Spleen (tissue), 11 donors: ENCODE data around the gene PNPLA8. TPM values are rescaled to one million over a fixed set of nuclear protein-coding genes. Genes with fewer than 3 reads are reported as not detected.

Source experiments
- DNase-seq: peaks from one replicate; pipeline ENCODE4 v3.0.0-alpha.2; 2020
- H3K27ac ChIP-seq, 8 donors: fragments of 200-600 bp; sonication (generic) in 7 of 8; 1 replicate in 4 of 8; 2 replicates in 4 of 8; pipeline versions ENCODE4 v1.5.0 to v1.8.0; 2016 to 2021; ENCODE audit warnings: inconsistent platforms in 4 of 8, mild to moderate bottlenecking in 4 of 8, moderate library complexity in 1 of 8
- H3K27me3 ChIP-seq, 7 donors: fragments of 200-600 bp; sonication (generic) in 6 of 7; replicated peaks in 1 of 7; 1 replicate in 4 of 7; 2 replicates in 3 of 7; pipeline versions ENCODE4 v1.5.0 to v1.8.0; 2016 to 2021; ENCODE audit warnings: inconsistent platforms in 3 of 7, mild to moderate bottlenecking in 1 of 7
- H3K36me3 ChIP-seq, 6 donors: fragments of 200-600 bp; sonication (generic) in 5 of 6; 1 replicate in 4 of 6; 2 replicates in 2 of 6; pipeline versions ENCODE4 v1.5.0 to v1.8.0; 2016 to 2021; ENCODE audit warnings: inconsistent platforms in 2 of 6
- H3K4me1 ChIP-seq, 6 donors: fragments of 200-600 bp; sonication (generic) in 5 of 6; 1 replicate in 3 of 6; 2 replicates in 3 of 6; pipeline versions ENCODE4 v1.5.0 to v1.8.0; 2016 to 2021; ENCODE audit warnings: inconsistent platforms in 3 of 6
- H3K4me3 ChIP-seq, 8 donors: fragments of 200-600 bp; sonication (generic) in 7 of 8; 1 replicate in 4 of 8; 2 replicates in 4 of 8; pipeline versions ENCODE4 v1.5.0 to v1.8.0; 2016 to 2021; ENCODE audit warnings: inconsistent platforms in 4 of 8, mild to moderate bottlenecking in 4 of 8, moderate library complexity in 2 of 8
- H3K9me3 ChIP-seq, 8 donors: fragments of 200-600 bp; sonication (generic) in 7 of 8; 1 replicate in 4 of 8; 2 replicates in 4 of 8; pipeline versions ENCODE4 v1.5.0 to v1.8.0; 2016 to 2021; ENCODE audit warnings: inconsistent platforms in 4 of 8
- POLR2A ChIP-seq, 3 donors: fragments of 450-650 bp; IDR thresholded peaks; one replicate each; pipeline ENCODE4 v1.5.1; 2017; ENCODE audit warnings: antibody characterized with exemption in 3 of 3, mild to moderate bottlenecking in 1 of 3
- POLR2AphosphoS5 ChIP-seq, 3 donors: sonication (generic); formaldehyde crosslinking; IDR thresholded peaks; one replicate each; pipeline ENCODE4 v1.5.1; 2017; ENCODE audit warnings: antibody characterized with exemption in 3 of 3
- WGBS, 5 donors: extraction: QIAGEN DNeasy Blood & Tissue Kit in 3 of 5; methylation state at CpG; one replicate each; pipeline versions ENCODE4 v1.1.5 to v1.1.7; 2013 to 2018; 5-methylcytosine and 5-hydroxymethylcytosine counted together
- intact Hi-C: fragments of 100-400 bp; cut with DNase I; formaldehyde crosslinking; loops from one replicate; pipeline ENCODE4 v1.15.0; 2023; ENCODE audit warnings: low total_unique reads
- polyA plus RNA-seq, 3 donors: library from polyadenylated mRNA; stranded (reverse); fragments of 200-250 nt; gene quantifications; one replicate each; pipeline ENCODE4 v1.2.1, GENCODE V29; 2013
- total RNA-seq, 7 donors: library from RNA; depleted of rRNA in 3 of 7; stranded (reverse); fragments of >200 nt in 3 of 7; fragmentation: NEBNext Ultra II Directional in 4 of 7; extraction: Animal tissue kit (Norgen Biotek cat#: 25700) in 4 of 7; gene quantifications; one replicate each; pipeline versions ENCODE4 v1.1.0 to v1.2.1, GENCODE V29; 2016 to 2021
- TF ChIP-seq, protein P1 (sequence below), 11 experiments: fragments of 200-600 bp in 7 of 11; fragments of 450-650 bp in 4 of 11; sonication (generic) in 4 of 11; IDR thresholded peaks in 8 of 11; conservative IDR thresholded peaks in 3 of 11; 1 replicate in 7 of 11; 2 replicates in 4 of 11; pipeline versions ENCODE4 v1.4.0 to v1.8.0; 2016 to 2021; ENCODE audit warnings: antibody characterized with exemption in 11 of 11, inconsistent platforms in 4 of 11, mild to moderate bottlenecking in 1 of 11
- donor health status: healthy with polysubstance abuse.
- donor health status: DM: no; HTN: no; CAD: no; lungs with moderate emphysema.
- donor health status: DM: no; HTN: no; CAD: no.
- donor health status: Bipolar disorder and iron deficiency.
- donor health status: healthy.
- donor health status: DM: no; HTN: no; CAD: no.
- donor health status: DM: yes; HTN: yes; CAD: no.

PNPLA8 gene
- total and polyA plus RNA-seq, 10 donors, result 11.9 to 35.7 (median 29.5) TPM

DNA sequence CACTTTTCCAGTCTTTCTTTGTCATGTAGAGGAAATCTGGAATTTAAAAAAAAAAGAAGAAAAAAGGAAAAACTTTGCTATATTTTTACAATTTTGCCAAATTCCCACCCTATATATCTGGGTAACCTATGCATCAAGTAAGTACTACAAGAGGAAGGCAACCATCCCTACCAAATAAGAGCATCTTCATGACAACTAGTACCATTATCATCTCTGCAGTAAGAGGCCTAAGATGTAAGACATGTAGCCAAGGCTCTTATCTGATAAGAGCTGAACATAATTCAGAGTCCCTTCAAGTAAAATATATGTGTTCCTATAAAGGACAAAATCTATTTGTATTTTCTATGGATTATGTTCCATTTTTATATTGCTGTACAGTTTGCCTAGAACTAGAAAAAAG is 40.1 kb upstream of the PNPLA8 start:
- Histone ChIP-seq H3K4me3 (no peak overlapping the region), H3K27ac (no peak overlapping the region), H3K4me1 (peaks cover 9 to 44% (median 28%) of the 10 kb centered on the region in 6 donors), H3K27me3 (no peaks in the 10 kb centered on the region), H3K9me3 (no peaks in the 10 kb centered on the region), H3K36me3 (peaks cover 0 to 38% (median 18%) of the 10 kb centered on the region in 6 donors)
- DNase-seq, result no peak
- no peak for TF ChIP-seq POLR2AphosphoS5 (IDR thresholded peaks at IDR 0.05)
- TF ChIP-seq, protein P1, sequence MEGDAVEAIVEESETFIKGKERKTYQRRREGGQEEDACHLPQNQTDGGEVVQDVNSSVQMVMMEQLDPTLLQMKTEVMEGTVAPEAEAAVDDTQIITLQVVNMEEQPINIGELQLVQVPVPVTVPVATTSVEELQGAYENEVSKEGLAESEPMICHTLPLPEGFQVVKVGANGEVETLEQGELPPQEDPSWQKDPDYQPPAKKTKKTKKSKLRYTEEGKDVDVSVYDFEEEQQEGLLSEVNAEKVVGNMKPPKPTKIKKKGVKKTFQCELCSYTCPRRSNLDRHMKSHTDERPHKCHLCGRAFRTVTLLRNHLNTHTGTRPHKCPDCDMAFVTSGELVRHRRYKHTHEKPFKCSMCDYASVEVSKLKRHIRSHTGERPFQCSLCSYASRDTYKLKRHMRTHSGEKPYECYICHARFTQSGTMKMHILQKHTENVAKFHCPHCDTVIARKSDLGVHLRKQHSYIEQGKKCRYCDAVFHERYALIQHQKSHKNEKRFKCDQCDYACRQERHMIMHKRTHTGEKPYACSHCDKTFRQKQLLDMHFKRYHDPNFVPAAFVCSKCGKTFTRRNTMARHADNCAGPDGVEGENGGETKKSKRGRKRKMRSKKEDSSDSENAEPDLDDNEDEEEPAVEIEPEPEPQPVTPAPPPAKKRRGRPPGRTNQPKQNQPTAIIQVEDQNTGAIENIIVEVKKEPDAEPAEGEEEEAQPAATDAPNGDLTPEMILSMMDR (IDR thresholded peaks at IDR 0.05 in 8 of 11, conservative IDR thresholded peaks at IDR 0.05 in 3 of 11), result no peak
- no peak for TF ChIP-seq POLR2A (IDR thresholded peaks at IDR 0.05)
- intact Hi-C loops, result loop anchor here (5.0 kb wide), 1 partner anchor 39 kb away; the partner anchor contains the start of gene PNPLA8

DNA sequence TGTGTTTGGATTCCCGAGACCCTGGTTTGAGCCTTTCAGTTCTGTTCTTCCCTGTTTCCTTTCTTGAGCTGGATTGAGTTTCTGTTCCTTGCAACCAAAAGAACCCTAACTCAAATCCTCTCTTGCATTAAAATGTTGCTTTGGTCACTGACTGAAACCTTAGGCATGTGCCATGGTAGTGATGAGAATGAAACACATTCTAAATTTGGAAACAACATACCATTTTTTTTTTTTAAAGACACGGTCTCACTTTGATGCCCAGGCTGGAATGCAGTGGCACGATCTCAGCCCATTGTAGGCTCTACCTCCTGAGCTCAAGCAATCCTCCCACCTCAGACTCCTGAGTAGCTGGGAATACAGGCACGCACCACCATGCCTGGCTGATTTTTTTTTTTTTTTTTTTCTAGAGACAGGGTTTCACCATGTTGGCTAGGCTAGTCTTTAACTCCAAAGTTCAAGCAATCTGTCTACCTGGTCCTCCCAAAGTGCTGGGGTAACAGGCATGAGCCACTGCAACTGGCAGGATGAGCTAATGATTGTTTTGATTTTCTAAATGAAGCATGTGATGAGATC is 35.2 kb upstream of the PNPLA8 start:
- Histone ChIP-seq H3K36me3 (peaks cover 0 to 41% (median 18%) of the 10 kb centered on the region in 6 donors), H3K27me3 (no peaks in the 10 kb centered on the region), H3K4me1 (peaks cover 0 to 8% (median 0%) of the 10 kb centered on the region in 6 donors), H3K27ac (no peak overlapping the region), H3K9me3 (peaks cover 4 to 34% (median 25%) of the 10 kb centered on the region in 8 donors), H3K4me3 (no peak overlapping the region)
- TF ChIP-seq, protein P1 (IDR thresholded peaks at IDR 0.05 in 8 of 11, conservative IDR thresholded peaks at IDR 0.05 in 3 of 11), result no peak
- TF ChIP-seq POLR2A (IDR thresholded peaks at IDR 0.05) (no peak), POLR2AphosphoS5 (IDR thresholded peaks at IDR 0.05) (no peak)
- WGBS, 5 donors, result 92 to 97% (median 94%) methylated on average over 4 of the region's 4 CpGs
- intact Hi-C loops, result no loop called here
- DNase-seq, result no peak

DNA sequence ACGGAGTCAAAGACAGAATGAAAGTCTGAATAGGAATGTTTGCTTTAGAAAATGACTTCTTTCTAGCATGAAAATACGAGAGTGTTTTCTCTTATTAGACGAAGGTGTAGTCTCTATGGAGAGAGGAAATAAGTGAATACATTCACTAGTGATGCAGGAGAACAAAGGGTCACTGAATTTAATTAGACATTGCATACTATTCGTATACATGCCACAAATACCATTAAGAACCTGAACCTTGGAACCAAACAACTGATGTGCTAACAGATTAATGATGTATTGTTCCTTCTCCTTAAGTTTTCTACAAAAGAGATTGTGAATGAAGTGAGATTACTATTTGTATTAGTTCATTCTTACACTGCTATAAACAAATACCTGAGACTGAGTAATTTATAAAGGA is 33.3 kb upstream of the PNPLA8 start:
- intact Hi-C loops, result no loop called here
- no peak for DNase-seq
- Histone ChIP-seq H3K27ac (no peak overlapping the region), H3K36me3 (peaks cover 0 to 23% (median 3%) of the 10 kb centered on the region in 6 donors), H3K27me3 (no peaks in the 10 kb centered on the region), H3K4me3 (no peak overlapping the region), H3K9me3 (peaks cover 4 to 45% (median 27%) of the 10 kb centered on the region in 8 donors), H3K4me1 (peaks cover 0 to 12% (median 0%) of the 10 kb centered on the region in 6 donors)
- TF ChIP-seq POLR2A (IDR thresholded peaks at IDR 0.05), result no peak
- TF ChIP-seq, protein P1 (IDR thresholded peaks at IDR 0.05 in 8 of 11, conservative IDR thresholded peaks at IDR 0.05 in 3 of 11), result no peak
- no peak for TF ChIP-seq POLR2AphosphoS5 (IDR thresholded peaks at IDR 0.05)
- WGBS, 5 donors, result 91 to 95% (median 94%) methylated on average over 4 of the region's 4 CpGs

DNA sequence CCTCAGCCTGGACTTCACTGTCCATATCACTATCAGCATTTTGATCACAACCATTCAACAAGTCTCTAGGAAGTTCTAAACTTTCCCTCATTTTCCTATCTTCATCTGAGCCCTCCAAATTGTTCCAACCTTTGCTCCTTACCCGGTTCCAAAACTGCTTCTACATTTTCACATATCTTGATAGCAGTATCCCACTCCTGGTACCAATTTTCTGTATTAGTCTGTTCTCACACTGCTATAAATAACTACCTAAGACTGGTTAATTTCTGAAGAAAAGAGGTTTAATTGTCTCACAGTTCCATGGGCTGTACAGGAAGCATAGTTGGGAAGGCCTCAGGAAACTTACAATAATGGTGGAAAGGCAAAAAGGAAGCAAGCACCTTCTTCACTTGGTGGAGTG is 31.7 kb upstream of the PNPLA8 start:
- Histone ChIP-seq H3K27me3 (no peaks in the 10 kb centered on the region), H3K9me3 (peaks cover 4 to 45% (median 27%) of the 10 kb centered on the region in 8 donors), H3K36me3 (peaks cover 0 to 16% (median 0%) of the 10 kb centered on the region in 6 donors), H3K4me1 (peaks cover 0 to 20% (median 0%) of the 10 kb centered on the region in 6 donors), H3K27ac (no peak overlapping the region), H3K4me3 (no peak overlapping the region)
- no peak for DNase-seq
- TF ChIP-seq, protein P1 (IDR thresholded peaks at IDR 0.05 in 8 of 11, conservative IDR thresholded peaks at IDR 0.05 in 3 of 11), result no peak
- intact Hi-C loops, result no loop called here
- 94 to 100% (median 98%) methylated on average over 1 of the region's 1 CpG for WGBS, 5 donors
